BE2C (cell line): ENCODE data around the gene EFCAB12.

Experiments used
- DNase-seq: peaks from one replicate; pipeline ENCODE4 v3.0.0-alpha.2; 2020
- H3K27me3 ChIP-seq: fragments of 250-450 bp; sonication (Bioruptor Pico); 2 replicates; pipeline ENCODE4 v1.5.1; 2020; ENCODE audit warnings: mild to moderate bottlenecking
- H3K36me3 ChIP-seq: fragments of 250-450 bp; sonication (Bioruptor Pico); 2 replicates; pipeline ENCODE4 v1.5.1; 2020; ENCODE audit warnings: mild to moderate bottlenecking
- H3K4me1 ChIP-seq: fragments of 250-450 bp; sonication (Bioruptor Pico); 2 replicates; pipeline ENCODE4 v1.5.1; 2020
- H3K4me3 ChIP-seq: 2 replicates; pipeline ENCODE4 v1.5.1; 2011; ENCODE audit warnings: low read depth, low read length
- H3K9me3 ChIP-seq: fragments of 250-450 bp; sonication (Bioruptor Pico); 2 replicates; pipeline ENCODE4 v1.5.1; 2020
- CTCF ChIP-seq: IDR thresholded peaks from 2 replicates; pipeline ENCODE4 v1.5.1; 2012; ENCODE audit warnings: mild to moderate bottlenecking, low read depth, low read length

Gene EFCAB12

GRCh38 chr3:129462361-129462968 lies 34.0 kb upstream of the EFCAB12 start:
- H3K9me3 ChIP-seq: no peaks in the 10 kb centered on the region
- H3K36me3 ChIP-seq: 0 out of 2 replicates have a peak, but pooled peaks cover 3% of the 10 kb centered on the region
- DNase-seq: no peak
- H3K27me3 ChIP-seq: no peaks in the 10 kb centered on the region
- H3K4me3 ChIP-seq: no peak overlapping the region
- no peak for TF ChIP-seq CTCF
- no peaks in the 10 kb centered on the region for H3K4me1 ChIP-seq

GRCh38 chr3:129461461-129462146 lies 33.2 kb upstream of the EFCAB12 start:
- no peaks in the 10 kb centered on the region for H3K9me3 ChIP-seq
- DNase-seq: no peak
- no peak for TF ChIP-seq CTCF
- no peaks in the 10 kb centered on the region for H3K4me1 ChIP-seq
- no peaks in the 10 kb centered on the region for H3K27me3 ChIP-seq
- H3K36me3 ChIP-seq: no peaks in the 10 kb centered on the region
- no peak overlapping the region for H3K4me3 ChIP-seq

- no peaks in the 10 kb centered on the region for H3K4me1 ChIP-seq
- H3K4me3 ChIP-seq: no peak overlapping the region
- no peaks in the 10 kb centered on the region for H3K36me3 ChIP-seq
- no peak for TF ChIP-seq CTCF
- H3K9me3 ChIP-seq: no peaks in the 10 kb centered on the region
- no peaks in the 10 kb centered on the region for H3K27me3 ChIP-seq
- DNase-seq: no peak
Observed at GRCh38 chr3:129461022-129461421, 32.6 kb upstream of the EFCAB12 start.

GRCh38 chr3:129460572-129460971 lies 32.1 kb upstream of the EFCAB12 start:
- Histone ChIP-seq H3K36me3 (no peaks in the 10 kb centered on the region), H3K4me3 (no peak overlapping the region), H3K9me3 (no peaks in the 10 kb centered on the region), H3K4me1 (no peaks in the 10 kb centered on the region), H3K27me3 (no peaks in the 10 kb centered on the region)
- no peak for TF ChIP-seq CTCF
- no peak for DNase-seq

GRCh38 chr3:129460155-129460554 lies 31.7 kb upstream of the EFCAB12 start:
- no peak for TF ChIP-seq CTCF
- H3K36me3 ChIP-seq: no peaks in the 10 kb centered on the region
- H3K4me1 ChIP-seq: no peaks in the 10 kb centered on the region
- no peaks in the 10 kb centered on the region for H3K9me3 ChIP-seq
- H3K27me3 ChIP-seq: no peaks in the 10 kb centered on the region
- no peak overlapping the region for H3K4me3 ChIP-seq
- DNase-seq: no peak

- Histone ChIP-seq H3K27me3 (no peaks in the 10 kb centered on the region), H3K4me1 (no peaks in the 10 kb centered on the region; the same call in 1 of the 2 replicates), H3K9me3 (no peaks in the 10 kb centered on the region), H3K4me3 (no peak overlapping the region), H3K36me3 (peaks cover 4% of the 10 kb centered on the region; the same call in 1 of the 2 replicates)
- DNase-seq: no peak
- TF ChIP-seq CTCF: no peak
Observed at GRCh38 chr3:129453732-129454131, 25.3 kb upstream of the EFCAB12 start.
